Rectal smooth muscle tissue (tissue), 1 donor: Measurements from ENCODE around the gene LRMDA.

ENCODE experiments used
- H3K27ac ChIP-seq: one replicate; pipeline ENCODE4 v1.7.0; 2013; ENCODE audit warnings: low read depth, low read length, inconsistent platforms
- H3K27me3 ChIP-seq: one replicate; pipeline ENCODE4 v1.7.0; 2013; ENCODE audit warnings: low read length; ENCODE audit not compliant: control insufficient read depth, insufficient read depth
- H3K36me3 ChIP-seq: one replicate; pipeline ENCODE4 v1.7.0; 2013; ENCODE audit warnings: low read length; ENCODE audit not compliant: control insufficient read depth, insufficient read depth
- H3K4me1 ChIP-seq: one replicate; pipeline ENCODE4 v1.7.0; 2013; ENCODE audit warnings: low read length; ENCODE audit not compliant: control insufficient read depth, insufficient read depth
- H3K4me3 ChIP-seq: one replicate; pipeline ENCODE4 v1.7.0; 2013; ENCODE audit warnings: low read length
- H3K9ac ChIP-seq: one replicate; pipeline ENCODE4 v1.7.0; 2013; ENCODE audit warnings: low read length

Gene LRMDA

DNA sequence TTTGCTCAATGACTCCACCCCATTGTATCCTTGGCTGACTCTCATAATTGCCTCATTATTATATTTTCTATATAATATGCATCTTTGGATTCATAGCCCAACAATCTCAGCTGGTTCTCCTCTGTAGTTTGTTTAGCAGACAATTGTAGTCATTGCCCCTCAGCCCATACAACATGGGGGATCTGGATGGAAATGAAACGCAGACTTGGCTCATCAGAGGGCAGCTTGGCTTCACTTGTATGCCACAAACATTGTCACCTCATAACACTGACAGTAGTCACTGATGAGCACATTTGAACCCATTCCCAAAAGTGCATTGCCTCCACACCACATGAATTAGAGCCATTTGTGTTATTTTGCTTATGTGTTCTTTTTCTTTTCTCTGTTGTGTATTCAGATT lies 963.8 kb downstream of the LRMDA start:
- H3K4me1 ChIP-seq = peaks cover 19% of the 10 kb centered on the region
- no peaks in the 10 kb centered on the region for H3K36me3 ChIP-seq
- H3K9ac ChIP-seq = no peak overlapping the region
- H3K27ac ChIP-seq = no peak overlapping the region
- no peaks in the 10 kb centered on the region for H3K27me3 ChIP-seq
- no peak overlapping the region for H3K4me3 ChIP-seq

DNA sequence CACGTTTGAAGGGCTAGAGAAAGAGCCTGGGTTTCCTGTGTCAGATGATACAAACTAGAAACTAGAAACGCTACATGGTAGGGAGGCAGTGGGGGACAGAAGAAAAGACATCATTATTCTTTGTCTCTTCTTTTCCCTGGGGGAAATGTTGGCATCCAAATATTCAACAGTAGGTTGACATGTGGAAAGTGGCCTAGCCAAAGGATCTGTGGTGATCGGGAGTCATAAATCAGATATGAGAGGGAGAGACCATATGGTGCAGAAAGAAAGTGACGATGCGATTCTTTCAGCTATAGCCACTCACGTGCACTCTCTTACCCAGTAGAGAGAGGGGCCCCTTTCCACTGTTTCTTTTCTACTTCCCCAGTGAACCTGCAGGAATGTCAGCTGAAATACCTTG lies 964.7 kb downstream of the LRMDA start:
- Histone ChIP-seq H3K4me1 (peaks cover 19% of the 10 kb centered on the region), H3K27me3 (no peaks in the 10 kb centered on the region), H3K36me3 (no peaks in the 10 kb centered on the region), H3K27ac (peak overlapping the region; percentile 81), H3K9ac (no peak overlapping the region), H3K4me3 (no peak overlapping the region)

DNA sequence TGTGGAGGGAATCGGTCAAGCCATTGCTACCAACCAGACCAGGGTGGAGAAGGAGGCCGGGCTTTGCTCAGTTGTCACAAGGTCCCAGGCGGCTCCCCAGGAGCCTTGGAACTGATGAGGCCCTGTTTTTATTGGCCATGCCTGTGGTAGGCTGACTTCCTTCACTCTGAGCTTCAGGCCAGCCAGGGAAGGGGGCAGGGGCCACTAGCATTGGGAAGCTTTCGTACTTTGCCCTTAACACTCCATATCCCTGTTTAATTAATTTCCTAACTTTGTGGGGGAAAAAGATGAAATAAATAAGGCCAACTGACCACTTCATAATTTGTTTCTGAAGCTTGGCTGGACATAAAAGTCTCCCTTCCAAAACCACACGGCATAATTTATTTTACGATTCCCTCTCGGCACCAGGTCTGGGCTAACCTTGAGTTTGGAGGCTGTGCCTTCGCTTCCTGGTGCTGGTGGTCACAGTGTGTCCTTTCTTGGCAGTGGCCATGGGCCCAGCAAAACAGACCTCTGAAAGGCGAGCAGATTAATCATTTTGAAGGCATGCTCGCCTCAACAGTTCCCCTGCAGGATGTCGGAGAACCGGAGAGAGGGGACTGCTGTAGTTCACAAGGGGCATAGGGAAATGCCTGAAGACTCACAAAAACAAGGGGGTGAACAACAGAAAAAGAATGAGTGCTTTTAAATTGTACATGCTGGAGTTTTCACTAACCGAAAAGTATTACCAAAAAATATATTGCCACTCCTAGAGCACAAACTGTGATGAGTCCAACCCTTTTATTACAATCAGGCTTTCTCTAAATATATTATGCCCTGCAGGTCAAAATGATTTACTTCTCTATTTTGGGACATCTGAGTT lies 966.0 kb downstream of the LRMDA start:
- no peak overlapping the region for H3K4me3 ChIP-seq
- H3K9ac ChIP-seq = no peak overlapping the region
- H3K4me1 ChIP-seq = peaks cover 19% of the 10 kb centered on the region
- H3K27me3 ChIP-seq = no peaks in the 10 kb centered on the region
- H3K36me3 ChIP-seq = no peaks in the 10 kb centered on the region
- peak overlapping the region; percentile 81 for H3K27ac ChIP-seq

DNA sequence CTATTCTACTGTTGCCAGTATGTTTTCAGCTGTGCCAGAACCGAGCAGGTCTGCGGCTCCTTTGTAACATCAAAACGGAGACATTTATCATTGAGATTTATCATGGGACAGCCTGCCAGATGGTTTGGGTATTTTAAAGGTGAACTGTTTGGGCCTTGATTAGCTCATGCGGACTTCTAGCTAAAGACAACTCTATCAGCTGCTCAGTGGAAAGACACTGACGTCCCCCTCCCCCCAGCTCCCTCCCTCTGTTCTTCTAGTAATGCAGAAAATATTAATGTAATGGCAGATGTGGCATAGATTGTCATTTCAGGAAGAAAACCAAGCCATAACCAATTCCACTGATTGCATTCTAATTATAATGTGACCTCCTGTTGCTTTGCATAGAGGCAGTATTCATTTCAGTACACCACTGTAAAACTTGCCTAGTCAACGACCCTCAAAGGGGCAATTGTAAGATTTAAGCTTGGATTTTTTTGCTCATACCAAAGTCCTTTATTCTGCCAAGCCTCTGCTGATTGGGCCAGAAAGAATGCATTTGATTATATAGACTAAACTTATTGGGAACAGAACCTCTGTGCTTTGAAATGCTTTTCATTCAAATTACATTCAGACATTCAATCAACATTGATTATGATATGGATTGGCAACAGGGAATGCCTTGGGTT lies 966.8 kb downstream of the LRMDA start:
- Histone ChIP-seq H3K4me1 (peaks cover 19% of the 10 kb centered on the region), H3K27me3 (no peaks in the 10 kb centered on the region), H3K9ac (no peak overlapping the region), H3K27ac (peak overlapping the region; percentile 63), H3K4me3 (no peak overlapping the region), H3K36me3 (no peaks in the 10 kb centered on the region)

DNA sequence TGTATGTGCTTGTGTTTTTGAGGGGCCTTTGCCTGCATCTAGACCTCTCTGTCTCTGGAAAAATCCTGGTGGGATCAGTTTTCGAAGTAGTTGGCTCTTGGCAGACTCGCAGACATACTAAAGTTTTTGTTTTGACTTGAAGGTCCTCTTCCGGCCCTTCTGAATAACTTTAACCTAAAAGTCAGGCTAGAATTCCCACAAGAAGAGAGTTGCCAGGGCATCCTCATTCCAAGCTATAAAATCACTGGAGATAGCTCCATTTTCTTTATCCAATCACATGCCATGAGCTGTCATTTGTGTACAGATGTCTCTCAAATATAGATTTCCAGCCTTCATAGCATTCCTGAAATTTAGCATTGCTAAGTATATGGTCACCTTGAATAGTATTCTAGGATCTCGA lies 967.8 kb downstream of the LRMDA start:
- Histone ChIP-seq H3K36me3 (no peaks in the 10 kb centered on the region), H3K27ac (no peak overlapping the region), H3K4me1 (peaks cover 19% of the 10 kb centered on the region), H3K4me3 (no peak overlapping the region), H3K9ac (no peak overlapping the region), H3K27me3 (no peaks in the 10 kb centered on the region)

DNA sequence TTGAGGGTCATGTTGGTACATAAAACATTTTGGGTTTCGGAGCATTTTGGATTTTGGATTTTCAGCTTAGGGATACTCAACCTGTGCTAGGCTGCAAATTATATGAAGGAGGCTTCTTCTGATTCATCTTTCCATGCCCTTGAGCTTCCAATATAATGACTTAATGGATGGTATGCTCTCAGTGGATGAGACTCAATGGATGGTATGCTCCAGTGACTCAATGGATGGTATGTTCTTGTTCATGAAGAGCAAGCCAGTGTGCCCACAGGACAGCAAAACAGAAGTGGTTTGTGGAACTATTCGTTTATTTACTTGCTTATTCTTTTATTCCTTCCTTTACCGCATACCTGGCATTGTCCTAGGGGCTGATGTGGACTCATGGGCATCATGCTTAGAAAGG lies 969.6 kb downstream of the LRMDA start:
- Histone ChIP-seq H3K27ac (no peak overlapping the region), H3K27me3 (no peaks in the 10 kb centered on the region), H3K9ac (no peak overlapping the region), H3K4me1 (peaks cover 15% of the 10 kb centered on the region), H3K4me3 (no peak overlapping the region), H3K36me3 (no peaks in the 10 kb centered on the region)

DNA sequence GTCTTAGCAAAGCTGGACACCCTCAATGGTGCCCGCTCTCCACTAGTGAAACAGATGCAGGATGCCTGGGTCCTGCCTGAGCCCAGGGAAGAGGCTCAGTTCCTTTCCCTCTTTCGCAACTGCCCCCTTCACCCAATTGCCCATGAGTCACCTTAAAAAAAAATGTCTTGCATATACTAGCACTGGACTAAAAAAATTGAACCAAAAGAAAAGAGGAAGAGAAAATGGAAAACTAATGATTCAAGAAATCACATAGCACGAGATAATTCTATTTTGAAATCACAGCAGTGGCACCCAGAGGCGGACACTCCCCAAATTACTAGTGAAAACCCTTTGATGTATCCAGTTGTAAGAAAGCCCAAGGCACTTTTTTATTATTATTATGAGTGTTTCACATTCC lies 972.5 kb downstream of the LRMDA start:
- Histone ChIP-seq H3K9ac (no peak overlapping the region), H3K4me3 (no peak overlapping the region), H3K27me3 (no peaks in the 10 kb centered on the region), H3K4me1 (peaks cover 2% of the 10 kb centered on the region), H3K27ac (no peak overlapping the region), H3K36me3 (no peaks in the 10 kb centered on the region)

DNA sequence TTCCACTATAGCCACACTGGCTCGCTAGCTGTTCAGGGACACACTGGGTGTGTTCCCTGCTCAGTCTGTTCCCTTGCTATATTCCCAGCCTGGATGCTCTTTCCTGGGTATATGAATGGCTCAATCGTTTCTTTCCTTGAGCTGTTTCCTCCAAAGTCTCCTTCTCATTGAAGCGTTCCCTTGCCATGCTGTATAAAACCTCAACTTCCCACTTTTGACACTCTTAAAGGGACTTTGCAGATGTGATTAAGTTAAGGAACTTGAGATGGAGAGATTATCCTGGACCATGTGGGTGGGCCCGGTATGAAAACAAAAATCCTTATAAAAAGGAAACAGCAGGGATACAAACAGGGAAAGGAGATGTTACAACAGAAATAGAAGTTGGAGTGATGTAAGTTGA lies 973.1 kb downstream of the LRMDA start:
- no peak overlapping the region for H3K9ac ChIP-seq
- no peak overlapping the region for H3K4me3 ChIP-seq
- peaks cover under 1% of the 10 kb centered on the region for H3K4me1 ChIP-seq
- H3K36me3 ChIP-seq = no peaks in the 10 kb centered on the region
- no peak overlapping the region for H3K27ac ChIP-seq
- no peaks in the 10 kb centered on the region for H3K27me3 ChIP-seq

DNA sequence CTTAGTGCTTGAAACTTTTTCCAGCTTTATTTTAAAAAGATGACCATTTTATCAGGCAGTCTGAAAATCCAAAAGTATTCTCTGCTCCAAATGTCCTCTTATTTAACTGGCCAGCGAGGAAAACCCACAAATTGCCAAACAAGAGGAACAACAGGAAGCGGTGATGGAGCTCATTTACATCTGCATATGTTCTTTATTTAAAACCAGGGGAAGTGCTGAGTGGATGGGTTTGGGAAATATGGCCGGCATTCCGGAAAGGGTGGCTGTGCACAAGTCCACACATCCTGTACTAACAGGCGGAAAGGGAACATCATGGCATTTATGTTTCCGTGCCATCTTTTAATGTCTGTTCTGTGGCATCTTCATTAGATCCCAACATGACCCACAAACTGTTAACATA lies 974.5 kb downstream of the LRMDA start:
- Histone ChIP-seq H3K9ac (no peak overlapping the region), H3K36me3 (no peaks in the 10 kb centered on the region), H3K27me3 (no peaks in the 10 kb centered on the region), H3K27ac (no peak overlapping the region), H3K4me3 (no peak overlapping the region), H3K4me1 (no peaks in the 10 kb centered on the region)

DNA sequence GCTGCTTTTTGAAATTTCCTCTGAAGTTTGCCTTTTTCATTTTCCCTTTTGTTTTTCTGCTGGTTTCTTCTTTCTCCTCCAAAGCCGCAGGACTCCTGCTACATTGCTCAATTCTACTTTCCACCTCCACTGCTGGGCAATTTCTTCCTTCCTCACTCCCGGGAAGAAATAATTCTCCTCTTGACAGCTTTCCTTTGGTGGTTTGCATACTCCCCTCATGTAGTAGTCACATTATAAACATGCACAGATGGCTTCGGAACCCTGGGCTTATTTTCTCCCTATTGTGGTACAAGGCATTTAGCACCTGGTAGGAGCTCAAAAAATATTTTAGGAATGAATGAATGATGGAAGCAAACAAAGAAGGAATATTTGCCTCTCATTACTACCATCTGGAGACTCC lies 977.2 kb downstream of the LRMDA start:
- Histone ChIP-seq H3K9ac (no peak overlapping the region), H3K36me3 (no peaks in the 10 kb centered on the region), H3K27ac (no peak overlapping the region), H3K4me1 (peaks cover 3% of the 10 kb centered on the region), H3K4me3 (no peak overlapping the region), H3K27me3 (no peaks in the 10 kb centered on the region)

DNA sequence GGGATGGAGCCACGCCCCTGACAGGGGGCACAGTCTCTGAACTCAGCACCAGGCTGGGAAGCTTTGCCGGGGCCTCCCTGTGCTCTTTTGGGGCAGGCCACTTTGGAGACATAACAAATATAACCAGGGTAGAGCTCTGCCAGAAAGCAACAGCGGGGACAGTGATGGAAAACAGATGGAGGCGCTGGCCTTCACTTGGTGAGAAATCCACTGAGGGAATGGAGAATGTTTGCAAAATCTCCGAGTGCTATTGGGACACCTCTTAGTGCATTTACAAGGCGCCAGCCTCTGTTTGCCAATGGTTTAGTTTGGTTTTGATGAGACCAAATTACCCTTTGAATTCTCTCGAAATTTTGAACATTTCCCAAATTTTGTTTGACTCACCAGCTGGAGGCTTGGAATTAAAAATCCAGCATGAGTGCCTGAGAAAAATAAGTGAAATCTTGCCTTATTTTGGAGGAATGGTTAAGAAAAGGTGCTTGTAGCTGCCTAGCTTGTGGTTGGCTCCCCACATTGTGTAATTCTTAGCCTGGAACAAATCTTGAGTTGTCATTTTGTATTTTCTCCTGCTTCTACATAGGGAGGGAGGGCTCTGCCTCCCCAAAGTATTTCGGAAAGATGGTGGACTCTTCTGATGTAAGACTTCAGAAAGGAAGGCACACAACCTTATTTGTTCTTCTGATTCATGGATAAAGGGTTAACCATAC lies 980.5 kb downstream of the LRMDA start:
- no peak overlapping the region for H3K4me3 ChIP-seq
- H3K9ac ChIP-seq = no peak overlapping the region
- H3K4me1 ChIP-seq = peaks cover 3% of the 10 kb centered on the region
- H3K36me3 ChIP-seq = no peaks in the 10 kb centered on the region
- H3K27ac ChIP-seq = peak overlapping the region; percentile 66
- H3K27me3 ChIP-seq = no peaks in the 10 kb centered on the region

DNA sequence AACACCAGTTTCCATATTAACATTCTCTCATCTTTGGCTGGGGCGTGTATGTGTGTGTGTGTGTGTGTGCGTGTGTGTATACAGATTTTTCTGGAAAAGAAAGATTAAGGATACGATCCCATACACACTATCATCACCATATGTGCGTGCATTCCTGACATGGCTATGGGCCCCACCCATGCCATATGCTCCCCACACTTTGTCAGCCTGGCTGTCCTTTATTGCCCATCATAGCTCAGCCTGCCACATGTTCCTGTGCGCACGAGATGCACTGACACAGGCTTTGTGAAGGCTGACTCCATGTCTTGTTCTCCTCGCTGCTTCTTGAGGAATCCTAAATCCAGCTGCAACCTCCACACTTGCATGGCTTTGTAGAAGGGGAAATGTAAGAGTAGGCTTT lies 984.1 kb downstream of the LRMDA start:
- peaks cover 3% of the 10 kb centered on the region for H3K4me1 ChIP-seq
- H3K27ac ChIP-seq = no peak overlapping the region

More for the DNA sequence above, 984.1 kb downstream of the LRMDA start:
- Histone ChIP-seq H3K36me3 (no peaks in the 10 kb centered on the region), H3K4me3 (no peak overlapping the region), H3K9ac (no peak overlapping the region), H3K27me3 (no peaks in the 10 kb centered on the region)
